ENCODE data around the gene PLA2G3.
A peak's percentile ranks its signal among the peaks of the same experiment; 100 is the strongest.
"Not testable (repeated sequence)": the region's sequence is repeated elsewhere in the genome, so short reads cannot be mapped to it uniquely, and the experiment has no call there.

Gene PLA2G3

DNA sequence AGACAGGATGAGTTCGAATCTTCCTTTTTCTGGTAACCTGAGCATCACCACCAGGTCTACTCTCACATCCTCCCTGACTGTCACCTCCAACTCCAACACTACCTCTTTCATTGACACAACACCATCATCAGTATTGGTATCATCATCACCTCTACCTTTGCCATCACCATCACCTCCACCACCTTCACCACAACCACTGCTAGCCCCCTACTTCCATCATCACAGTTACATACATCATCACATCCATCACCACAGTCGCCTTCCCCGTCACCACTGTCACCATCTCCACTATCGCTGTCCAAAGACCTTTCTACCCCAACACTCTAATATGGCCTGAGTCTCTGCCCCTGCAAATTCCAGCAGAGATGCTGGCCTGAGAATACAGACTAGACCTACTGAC lies 18.9 kb downstream of the PLA2G3 start:
- no peak overlapping the region for H3K4me3 ChIP-seq (ENCODE audit: low read length)
- no peak for DNase-seq (ENCODE audit: low read depth)
- no peak for TF ChIP-seq CTCF (IDR thresholded peaks at IDR 0.05; ENCODE audit: insufficient read depth, low read depth, low read length, missing control alignments)

- H3K4me3 ChIP-seq (ENCODE audit: low read length), result no peak overlapping the region
- DNase-seq (ENCODE audit: low read depth), result no peak
- TF ChIP-seq CTCF (IDR thresholded peaks at IDR 0.05; ENCODE audit: insufficient read depth, low read depth, low read length, missing control alignments), result no peak
These were observed 19.7 kb downstream of the PLA2G3 start for GRCh38 chr22:31120642-31121041.

- no peak overlapping the region for H3K4me3 ChIP-seq (ENCODE audit: low read length)
- no peak for TF ChIP-seq CTCF (IDR thresholded peaks at IDR 0.05; ENCODE audit: insufficient read depth, low read depth, low read length, missing control alignments)
- DNase-seq (ENCODE audit: low read depth), result no peak
These were observed 20.1 kb downstream of the PLA2G3 start for GRCh38 chr22:31120230-31120629.

DNA sequence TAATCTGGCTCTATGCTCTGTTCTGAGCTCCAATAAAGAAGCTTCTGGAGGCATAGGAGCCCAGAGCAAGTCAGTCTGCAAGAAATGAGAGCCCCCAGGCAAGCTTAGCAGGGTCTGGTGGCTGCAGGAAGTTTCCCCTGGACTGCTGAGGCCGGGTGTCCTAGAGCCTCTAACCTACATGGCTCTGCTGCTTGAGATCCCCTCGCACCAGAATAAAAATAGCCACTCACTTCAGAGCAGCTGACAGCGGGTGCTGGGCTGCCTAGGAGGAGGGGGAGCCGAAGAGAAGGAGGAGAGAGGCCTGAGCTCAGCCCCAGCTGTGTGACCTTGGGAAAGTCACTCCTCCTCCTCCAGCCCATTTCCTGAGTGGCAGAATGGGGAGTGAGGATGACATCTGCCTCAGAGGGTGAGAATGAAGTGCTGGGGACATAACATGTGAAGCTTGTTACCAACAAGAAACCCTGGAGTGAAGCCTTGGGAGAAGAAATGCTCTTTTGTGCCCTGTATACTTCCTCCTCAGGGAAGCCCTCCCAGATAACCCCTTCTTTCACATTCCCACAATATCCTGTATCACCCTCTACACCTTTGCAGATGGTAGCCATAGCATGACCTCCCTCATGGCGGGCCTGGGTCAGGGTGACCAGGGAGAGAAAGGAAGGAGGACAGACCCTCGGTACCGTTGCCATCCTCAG lies 21.1 kb downstream of the PLA2G3 start:
- no peak overlapping the region for H3K4me3 ChIP-seq (ENCODE audit: low read length)
- no peak for TF ChIP-seq CTCF (IDR thresholded peaks at IDR 0.05; ENCODE audit: insufficient read depth, low read depth, low read length, missing control alignments)
- no peak for DNase-seq (ENCODE audit: low read depth)

- TF ChIP-seq CTCF (IDR thresholded peaks at IDR 0.05; ENCODE audit: insufficient read depth, low read depth, low read length, missing control alignments), result no peak
- DNase-seq (ENCODE audit: low read depth), result no peak
- H3K4me3 ChIP-seq (ENCODE audit: low read length), result no peak overlapping the region
These were observed 22.1 kb downstream of the PLA2G3 start for GRCh38 chr22:31118046-31118820.

- not testable (repeated sequence) for H3K4me3 ChIP-seq (ENCODE audit: low read length); DNase-seq (ENCODE audit: low read depth)
These were observed 27.7 kb downstream of the PLA2G3 start for GRCh38 chr22:31112547-31113091.

GRCh38 chr22:31107894-31108218 lies 32.5 kb downstream of the PLA2G3 start:
- DNase-seq (ENCODE audit: low read depth), result no peak
- no peak for TF ChIP-seq CTCF (IDR thresholded peaks at IDR 0.05; ENCODE audit: insufficient read depth, low read depth, low read length, missing control alignments)
- H3K4me3 ChIP-seq (ENCODE audit: low read length), result peak overlapping the region; percentile 4

Measured in epithelial cell of esophagus (primary cell).